HCT116 (cell line): Measurements from ENCODE around the gene ADK. TPM values are rescaled to one million over a fixed set of nuclear protein-coding genes. Genes with fewer than 3 reads are reported as not detected.

Experiments used
- ATAC-seq: fragments of 200-7000 bp; cut with Tn5 transposase; 2 replicates; pipeline ENCODE4 v1.9.1; 2020; ENCODE audit warnings: mild to moderate bottlenecking, moderate library complexity
- BruUV-seq: library from RNA; stranded (reverse); fragments of 400-500 nt; replicated peaks from 2 replicates; lab custom pipeline; 2021; lab: Mats Ljungman, UMichigan
- CTCF ChIA-PET: fragments of 300-600 bp; sonication (Branson Sonifier 250); formaldehyde crosslinking; loops from one replicate; lab custom pipeline; 2021; ENCODE audit warnings: antibody characterized with exemption; lab: Charles Lee
- POLR2A ChIA-PET: fragments of 300-600, 350-600 bp; sonication (Branson Sonifier 250); formaldehyde crosslinking; loops from one replicate; lab custom pipeline; 2021; ENCODE audit warnings: antibody characterized with exemption; lab: Charles Lee
- RAD21 ChIA-PET, 2 experiments: fragments of 300-600 bp; sonication (Branson Sonifier 250); formaldehyde crosslinking; loops; one replicate each; lab custom pipeline; 2023; ENCODE audit warnings: low total read pairs in 2 of 2; ENCODE audit not compliant: uncharacterized antibody in 2 of 2, unreplicated experiment in 2 of 2, low non-redundant PET in 1 of 2; lab: Charles Lee
- DNase-seq: peaks from one replicate; pipeline ENCODE4 v3.0.0-alpha.2; 2010; ENCODE audit warnings: low read depth, low spot score
- H2AFZ ChIP-seq: fragments of 200-600 bp; shearing (Covaris generic), sonication (generic); 2 replicates; pipeline ENCODE4 v1.6.1; 2017; ENCODE audit warnings: low read depth, mixed run types, mixed read lengths, antibody characterized with exemption, low read length; ENCODE audit not compliant: poor library complexity, severe bottlenecking
- H3K27ac ChIP-seq: 2 replicates; pipeline ENCODE4 v1.5.1; 2012; ENCODE audit warnings: low read depth, low read length
- H3K27me3 ChIP-seq: fragments of 200-600 bp; sonication (generic); 2 replicates; pipeline ENCODE4 v1.6.1; 2016; ENCODE audit warnings: mixed run types, low read length, mixed read lengths; ENCODE audit not compliant: insufficient read depth
- H3K36me3 ChIP-seq, 2 experiments: fragments of 200-500 bp in 1 of 2; fragments of 200-600 bp in 1 of 2; sonication (Bioruptor generic) in 1 of 2; sonication (generic) in 1 of 2; 2 replicates each; pipeline versions ENCODE4 v1.5.1 to v1.6.1; 2014 to 2016; ENCODE audit warnings: low read length in 2 of 2, inconsistent platforms in 1 of 2, mixed read lengths in 1 of 2, mixed run types in 1 of 2; ENCODE audit not compliant: insufficient read depth in 2 of 2, control insufficient read depth in 1 of 2
- H3K4me1 ChIP-seq, 2 experiments: fragments of 200-600 bp in 1 of 2; sonication (generic) in 1 of 2; 2 replicates each; pipeline versions ENCODE4 v1.5.1 to v1.6.1; 2012 to 2017; ENCODE audit warnings: low read length in 2 of 2, inconsistent platforms in 1 of 2, mild to moderate bottlenecking in 1 of 2, mixed read lengths in 1 of 2, mixed run types in 1 of 2, moderate library complexity in 1 of 2; ENCODE audit not compliant: insufficient read depth in 2 of 2, control insufficient read depth in 1 of 2
- H3K4me2 ChIP-seq: fragments of 200-600 bp; sonication (generic); 2 replicates; pipeline ENCODE4 v1.6.1; 2017; ENCODE audit warnings: mixed run types, low read length, mixed read lengths
- H3K4me3 ChIP-seq, 2 experiments: fragments of 200-600 bp in 1 of 2; sonication (generic) in 1 of 2; replicated peaks in 1 of 2; 2 replicates each; pipeline ENCODE4 v1.5.1; 2011 to 2016; ENCODE audit warnings: low read length in 2 of 2, control low read depth in 1 of 2, low read depth in 1 of 2, mild to moderate bottlenecking in 1 of 2, mixed read lengths in 1 of 2, mixed run types in 1 of 2
- H3K79me2 ChIP-seq: fragments of 200-600 bp; sonication (generic); 2 replicates; pipeline ENCODE4 v1.6.1; 2017; ENCODE audit warnings: mild to moderate bottlenecking, mixed run types, low read length, moderate library complexity, mixed read lengths; ENCODE audit not compliant: insufficient read depth
- H3K9ac ChIP-seq: fragments of 200-600 bp; sonication (generic); 2 replicates; pipeline ENCODE4 v1.6.1; 2016; ENCODE audit warnings: low read length, mixed read lengths
- H3K9me2 ChIP-seq: fragments of 200-600 bp; sonication (generic), shearing (Covaris generic); 2 replicates; pipeline ENCODE4 v1.6.1; 2017; ENCODE audit warnings: mixed run types, mild to moderate bottlenecking, moderate library complexity; ENCODE audit not compliant: insufficient read depth
- H3K9me3 ChIP-seq, 2 experiments: fragments of 200-500 bp in 1 of 2; fragments of 200-600 bp in 1 of 2; sonication (Bioruptor generic) in 1 of 2; sonication (generic) in 1 of 2; 2 replicates each; pipeline ENCODE4 v1.6.1; 2014 to 2017; ENCODE audit warnings: low read length in 2 of 2, mixed read lengths in 2 of 2, inconsistent platforms in 1 of 2, low read depth in 1 of 2, mild to moderate bottlenecking in 1 of 2, mixed run types in 1 of 2, moderate library complexity in 1 of 2; ENCODE audit not compliant: control insufficient read depth in 1 of 2, insufficient read depth in 1 of 2
- H4K20me1 ChIP-seq: fragments of 200-600 bp; sonication (generic), shearing (Covaris generic); 2 replicates; pipeline ENCODE4 v1.6.1; 2017; ENCODE audit warnings: mixed run types, mild to moderate bottlenecking, moderate library complexity; ENCODE audit not compliant: insufficient read depth
- ATF3 ChIP-seq: IDR thresholded peaks from 2 replicates; pipeline ENCODE4 v1.6.1; 2012
- CBX3 ChIP-seq: IDR thresholded peaks from 2 replicates; pipeline ENCODE4 v1.6.1; 2012; ENCODE audit warnings: low read depth
- CEBPB ChIP-seq: IDR thresholded peaks from 2 replicates; pipeline ENCODE4 v1.6.1; 2012; ENCODE audit warnings: low read depth
- CTCF ChIP-seq, 3 experiments: fragments of 200-600 bp in 1 of 3; sonication (generic) in 1 of 3; IDR thresholded peaks in 2 of 3; conservative IDR thresholded peaks in 1 of 3; 2 replicates each; pipeline ENCODE4 v1.5.1; 2012 to 2017; ENCODE audit warnings: low read depth in 2 of 3, low read length in 2 of 3, antibody characterized with exemption in 1 of 3, borderline replicate concordance in 1 of 3, control low read depth in 1 of 3, mild to moderate bottlenecking in 1 of 3, mixed read lengths in 1 of 3, mixed run types in 1 of 3, moderate library complexity in 1 of 3; ENCODE audit not compliant: insufficient read depth in 1 of 3
- EGR1 ChIP-seq: IDR thresholded peaks from 2 replicates; pipeline ENCODE4 v1.6.1; 2012; ENCODE audit warnings: low read depth
- ELF1 ChIP-seq: IDR thresholded peaks from 2 replicates; pipeline ENCODE4 v1.6.1; 2012; ENCODE audit warnings: low read depth, borderline replicate concordance
- EZH2 ChIP-seq: fragments of 200-600 bp; sonication (generic); IDR thresholded peaks from 2 replicates; pipeline ENCODE4 v1.6.1; 2017; ENCODE audit warnings: antibody characterized with exemption, mixed run types
- EZH2phosphoT487 ChIP-seq: fragments of 200-600 bp; IDR thresholded peaks from 2 replicates; pipeline ENCODE4 v1.6.1; 2018; ENCODE audit warnings: antibody characterized with exemption, borderline replicate concordance
- FOSL1 ChIP-seq: IDR thresholded peaks from 2 replicates; pipeline ENCODE4 v1.6.1; 2012; ENCODE audit warnings: low read depth
- JUND ChIP-seq: IDR thresholded peaks from 2 replicates; pipeline ENCODE4 v1.6.1; 2012
- POLR2A ChIP-seq: IDR thresholded peaks from 2 replicates; pipeline ENCODE4 v1.7.0; 2011; ENCODE audit warnings: borderline replicate concordance; ENCODE audit not compliant: insufficient read depth, insufficient read length; ENCODE audit errors: extremely low read depth
- POLR2AphosphoS5 ChIP-seq: IDR thresholded peaks from 2 replicates; pipeline ENCODE4 v1.6.1; 2011; ENCODE audit warnings: mild to moderate bottlenecking, low read depth, low read length, moderate library complexity
- RAD21 ChIP-seq: IDR thresholded peaks from 2 replicates; pipeline ENCODE4 v1.6.1; 2012; ENCODE audit warnings: low read depth, mild to moderate bottlenecking
- SIN3A ChIP-seq: IDR thresholded peaks from 2 replicates; pipeline ENCODE4 v1.6.1; 2012; ENCODE audit warnings: low read depth
- SP1 ChIP-seq: IDR thresholded peaks from 2 replicates; pipeline ENCODE4 v1.6.1; 2012; ENCODE audit warnings: low read depth
- SRF ChIP-seq: IDR thresholded peaks from 2 replicates; pipeline ENCODE4 v1.6.1; 2012; ENCODE audit warnings: low read depth
- YY1 ChIP-seq: IDR thresholded peaks from 2 replicates; pipeline ENCODE4 v1.6.1; 2011; ENCODE audit warnings: low read length, low read depth, moderate library complexity, mild to moderate bottlenecking; ENCODE audit not compliant: insufficient replicate concordance; ENCODE audit errors: extremely low read depth
- ZBTB33 ChIP-seq: IDR thresholded peaks from 2 replicates; pipeline ENCODE4 v1.6.1; 2011; ENCODE audit warnings: mild to moderate bottlenecking, low read length, moderate library complexity; ENCODE audit not compliant: insufficient replicate concordance; ENCODE audit errors: extremely low read depth
- ZFX ChIP-seq: fragments of 450-650 bp; IDR thresholded peaks from 2 replicates; pipeline ENCODE4 v1.6.1; 2017
- intact Hi-C: fragments of 100-400 bp; cut with micrococcal nuclease; formaldehyde crosslinking; loops from 2 replicates; pipeline ENCODE4 v1.10.0; 2022
- total RNA-seq: library from RNA; stranded (reverse); gene quantifications from one replicate; pipeline ENCODE4 v1.2.1, GENCODE V29; 2021; ENCODE audit not compliant: unreplicated experiment

ADK gene
- total RNA-seq, 1 experiment from 2014 or later = 55.0 TPM

GRCh38 chr10:74480778-74481177 is 329.8 kb downstream of the ADK start:
- Histone ChIP-seq H3K4me1 (peaks cover 0 to 5% of the 10 kb centered on the region in 2 experiments; a peak in 1 of 4 replicates), H3K9me3 (no peaks in the 10 kb centered on the region), H3K9me2 (no peaks in the 10 kb centered on the region), H3K27me3 (no peaks in the 10 kb centered on the region), H4K20me1 (no peaks in the 10 kb centered on the region), H3K79me2 (no peaks in the 10 kb centered on the region), H3K4me3 (no peak overlapping the region), H3K4me2 (no peak overlapping the region), H3K9ac (no peak overlapping the region), H2AFZ (no peak overlapping the region), H3K36me3 (no peaks in the 10 kb centered on the region), H3K27ac (no peak overlapping the region)
- ATAC-seq (no peak), DNase-seq (no peak)
- BruUV-seq = no TSS peak
- ChIA-PET POLR2A (no interaction called here), RAD21 (no interaction called here), CTCF (no interaction called here)
- TF ChIP-seq CEBPB = no peak
- TF ChIP-seq JUND = no peak
- TF ChIP-seq FOSL1 = no peak
- TF ChIP-seq CTCF (IDR thresholded peaks at IDR 0.05 in 2 of 3, conservative IDR thresholded peaks at IDR 0.05 in 1 of 3; ENCODE audit: borderline replicate concordance in 1 of 3, insufficient read depth in 1 of 3, low read depth in 2 of 3, low read length in 2 of 3) = no peak
- TF ChIP-seq CBX3 = no peak
- no peak for TF ChIP-seq EGR1
- TF ChIP-seq SP1 = no peak
- TF ChIP-seq ATF3 = no peak
- no peak for TF ChIP-seq EZH2phosphoT487
- TF ChIP-seq ZFX = no peak
- TF ChIP-seq POLR2AphosphoS5 = no peak
- no peak for TF ChIP-seq RAD21
- TF ChIP-seq SIN3A = no peak
- TF ChIP-seq ELF1 = no peak
- TF ChIP-seq SRF = no peak
- TF ChIP-seq POLR2A = no peak
- TF ChIP-seq EZH2 = no peak
- TF ChIP-seq YY1 = no peak
- TF ChIP-seq ZBTB33 = no peak
- intact Hi-C loops = no loop called here
